Left ventricle myocardium superior (tissue), 1 donor: ENCODE measurements around the gene PLCH1. TPM values are rescaled to one million over a fixed set of nuclear protein-coding genes. Genes with fewer than 3 reads are reported as not detected.

Source experiments
- ATAC-seq: fragments of 200-7000 bp; cut with Tn5 transposase; one replicate; pipeline ENCODE4 v1.9.1; 2020; ENCODE audit warnings: mild to moderate bottlenecking, moderate library complexity
- DNase-seq: peaks from one replicate; pipeline ENCODE4 v3.0.0-alpha.2; 2020
- intact Hi-C: fragments of 100-400 bp; cut with micrococcal nuclease; formaldehyde crosslinking; loops from one replicate; pipeline ENCODE4 v1.11.0; 2022
- total RNA-seq: library from RNA; stranded (reverse); fragmentation: NEBNext Ultra II Directional; extraction: Animal tissue kit (Norgen Biotek cat#: 25700); gene quantifications from one replicate; pipeline ENCODE4 v1.2.1, GENCODE V29; 2021
- donor health status: DM: no; HTN: yes; CAD: no; lungs with severe emphysema.

Gene PLCH1
- total RNA-seq, 1 donor from 2014 or later = 0.50 TPM

GRCh38 chr3:155747946-155748290 lies 3.0 kb upstream of the PLCH1 start:
- intact Hi-C loops = no loop called here
- no peak for ATAC-seq

GRCh38 chr3:155747286-155747945 lies 2.5 kb upstream of the PLCH1 start:
- DNase-seq (no peak), ATAC-seq (no peak)
- intact Hi-C loops = no loop called here

More at GRCh38 chr3:155747946-155748290, 3.0 kb upstream of the PLCH1 start:
- no peak for DNase-seq

- no peak for DNase-seq
- intact Hi-C loops = no loop called here
- ATAC-seq = no peak
Observed at GRCh38 chr3:155746703-155747102, 1.8 kb upstream of the PLCH1 start.

GRCh38 chr3:155745795-155746550 lies 1.1 kb upstream of the PLCH1 start:
- ATAC-seq (peak; percentile 43), DNase-seq (peak; percentile 39)
- intact Hi-C loops = no loop called here

- intact Hi-C loops = no loop called here
- peak; percentile 82 for ATAC-seq
Observed at GRCh38 chr3:155744010-155744625, 753 bp downstream of the PLCH1 start.

GRCh38 chr3:155743606-155744005 lies 1.3 kb downstream of the PLCH1 start:
- DNase-seq = no peak
- no peak for ATAC-seq
- intact Hi-C loops = no loop called here

More at GRCh38 chr3:155744010-155744625, 753 bp downstream of the PLCH1 start:
- peak; percentile 75 for DNase-seq

- intact Hi-C loops = no loop called here
- no peak for DNase-seq
- no peak for ATAC-seq
Observed at GRCh38 chr3:155742349-155742965, 2.4 kb downstream of the PLCH1 start.

- ATAC-seq = no peak
- intact Hi-C loops = no loop called here
- DNase-seq = no peak
Observed at GRCh38 chr3:155741603-155742002, 3.3 kb downstream of the PLCH1 start.

GRCh38 chr3:155741101-155741500 lies 3.8 kb downstream of the PLCH1 start:
- DNase-seq = no peak
- intact Hi-C loops = no loop called here
- no peak for ATAC-seq

GRCh38 chr3:155739154-155739553 lies 5.7 kb downstream of the PLCH1 start:
- no peak for ATAC-seq
- DNase-seq = no peak
- intact Hi-C loops = no loop called here

GRCh38 chr3:155738580-155739076 lies 6.2 kb downstream of the PLCH1 start:
- intact Hi-C loops = no loop called here
- DNase-seq = no peak
- no peak for ATAC-seq

- DNase-seq = no peak
- intact Hi-C loops = no loop called here
- ATAC-seq = peak; percentile 45
Observed at GRCh38 chr3:155737844-155738460, 6.9 kb downstream of the PLCH1 start.

GRCh38 chr3:155736381-155736780 lies 8.5 kb downstream of the PLCH1 start:
- no peak for ATAC-seq
- intact Hi-C loops = no loop called here
- no peak for DNase-seq

GRCh38 chr3:155730843-155731242 lies 14.0 kb downstream of the PLCH1 start:
- intact Hi-C loops = no loop called here
- DNase-seq = no peak
- ATAC-seq = no peak

GRCh38 chr3:155727836-155728235 lies 17.0 kb downstream of the PLCH1 start:
- no peak for ATAC-seq
- intact Hi-C loops = no loop called here
- DNase-seq = no peak

- DNase-seq = no peak
- intact Hi-C loops = no loop called here
- ATAC-seq = no peak
Observed at GRCh38 chr3:155714295-155714718, 30.6 kb downstream of the PLCH1 start.

GRCh38 chr3:155712008-155712407 lies 32.9 kb downstream of the PLCH1 start:
- DNase-seq (no peak), ATAC-seq (no peak)
- intact Hi-C loops = no loop called here

GRCh38 chr3:155704771-155705559 lies 39.9 kb downstream of the PLCH1 start:
- intact Hi-C loops = loop anchor here (10.0 kb wide), 1 partner anchor 350 kb away; no protein-coding TSS in a partner anchor
- no peak for DNase-seq
- ATAC-seq = peak; percentile 77
